Nasal cavity respiratory epithelium epithelial cell of viscerocranial mucosa (primary cell): Measurements from ENCODE around the gene AQP6. TPM values are rescaled to one million over a fixed set of nuclear protein-coding genes. Genes with fewer than 3 reads are reported as not detected.

ENCODE experiments used
- total RNA-seq: library from RNA; depleted of rRNA; stranded (reverse); fragments of >200 nt; gene quantifications from 2 replicates; pipeline ENCODE4 v1.2.3, GENCODE V29; 2014

Gene AQP6, protein sequence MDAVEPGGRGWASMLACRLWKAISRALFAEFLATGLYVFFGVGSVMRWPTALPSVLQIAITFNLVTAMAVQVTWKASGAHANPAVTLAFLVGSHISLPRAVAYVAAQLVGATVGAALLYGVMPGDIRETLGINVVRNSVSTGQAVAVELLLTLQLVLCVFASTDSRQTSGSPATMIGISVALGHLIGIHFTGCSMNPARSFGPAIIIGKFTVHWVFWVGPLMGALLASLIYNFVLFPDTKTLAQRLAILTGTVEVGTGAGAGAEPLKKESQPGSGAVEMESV
- not detected in 2 replicates for total RNA-seq

DNA sequence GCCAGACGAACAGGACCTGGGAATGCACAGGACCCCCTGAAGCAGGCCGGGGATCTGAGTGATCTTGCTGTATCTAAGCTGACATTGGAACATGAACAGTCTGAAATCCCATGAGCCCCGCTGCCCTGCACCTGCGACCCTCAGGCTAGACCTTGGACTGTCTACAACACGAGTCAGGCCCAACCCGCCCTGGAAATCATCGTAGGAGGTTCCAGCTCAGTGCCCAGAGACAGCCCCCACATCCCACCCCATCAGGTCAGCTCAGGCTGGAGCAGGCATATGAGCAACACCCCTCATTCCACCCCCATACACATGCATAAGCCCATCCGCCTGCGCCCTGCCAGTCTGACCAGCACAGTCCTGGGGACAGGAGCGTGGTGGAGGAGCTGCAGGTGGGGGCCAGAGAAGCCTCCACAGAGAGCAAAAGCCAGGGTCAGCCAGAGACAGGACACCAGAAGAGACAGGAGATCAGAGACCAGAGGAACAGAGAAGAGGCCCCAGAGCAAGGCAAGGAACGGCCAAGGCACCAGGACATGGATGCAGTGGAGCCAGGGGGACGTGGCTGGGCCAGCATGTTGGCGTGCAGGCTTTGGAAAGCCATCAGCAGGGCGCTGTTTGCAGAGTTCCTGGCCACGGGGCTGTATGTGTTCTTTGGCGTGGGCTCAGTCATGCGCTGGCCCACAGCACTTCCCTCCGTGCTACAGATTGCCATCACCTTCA lies at the start of gene AQP6:
AQP6 (plus strand) TSS at position 307 of the 720 bp plus-strand sequence; CDS start at position 534, 227 bp downstream.

GRCh38 chr12:49950273-49951251 lies 22.2 kb upstream of the AQP6 start, which contains the start of gene AQP2:
AQP2 (plus strand) TSS chr12:49950737; CDS start chr12:49950831, 94 bp downstream.

GRCh38 chr12:49961111-49961922 lies 11.4 kb upstream of the AQP6 start, which contains the start of gene AQP5:
AQP5 (plus strand) TSS chr12:49961872; CDS start chr12:49962018, 146 bp downstream.

GRCh38 chr12:50025187-50026059 lies 52.7 kb downstream of the AQP6 start, which contains the start of gene RACGAP1:
RACGAP1 (minus strand) TSS chr12:50025494; CDS start chr12:50016715, 8,779 bp downstream.

Other genes starting within 250 kb of the AQP6 start
- gene TMBIM6, start 231.4 kb upstream of the AQP6 start, total RNA-seq, result 695 and 716 TPM in 2 replicates
- gene NCKAP5L, start 144.5 kb upstream of the AQP6 start, total RNA-seq, result 4.4 and 11.6 TPM in 2 replicates
- 4.9 and 11.6 TPM in 2 replicates for gene BCDIN3D, start 129.8 kb upstream of the AQP6 start, total RNA-seq
- under 0.01 TPM in 1 of 2 replicates, not detected in the other for gene FAIM2, start 69.0 kb upstream of the AQP6 start, total RNA-seq
- gene AQP2, start 22.2 kb upstream of the AQP6 start, total RNA-seq, result not detected in 2 replicates
- gene AQP5, start 11.1 kb upstream of the AQP6 start, total RNA-seq, result 0.34 and 0.43 TPM in 2 replicates
- gene RACGAP1, start 52.5 kb downstream of the AQP6 start, total RNA-seq, result 11.6 and 12.7 TPM in 2 replicates
- gene ASIC1, start 84.6 kb downstream of the AQP6 start, total RNA-seq, result 1.0 and 2.1 TPM in 2 replicates
- 42.0 and 61.5 TPM in 2 replicates for gene SMARCD1, start 112.4 kb downstream of the AQP6 start, total RNA-seq
- under 0.01 and 0.07 TPM in 2 replicates for gene GPD1, start 131.1 kb downstream of the AQP6 start, total RNA-seq
- 21.2 and 40.7 TPM in 2 replicates for gene COX14, start 139.3 kb downstream of the AQP6 start, total RNA-seq
- gene CERS5, start 194.4 kb downstream of the AQP6 start, total RNA-seq, result 24.3 and 45.5 TPM in 2 replicates